ENCODE measurements around the gene NOP9. TPM values are rescaled to one million over a fixed set of nuclear protein-coding genes. Genes with fewer than 3 reads are reported as not detected.
A peak's percentile ranks its signal among the peaks of the same experiment; 100 is the strongest.

The NOP9 gene
- 10 to 100 TPM; 25.8 to 27.7 TPM for total RNA-seq

- CTCF ChIA-PET = interaction anchor here (0.9 to 7.7 kb wide), 14 partner anchors 10 to 207 kb away, joined by 3 to 213 read pairs (median 5); partner anchors contain the start of genes CIDEB, LTB4R, LTB4R2 and MDP1
- H3K4me3 Mint-ChIP-seq = peak within 1 kb of the TSS; percentile 84
- peak; percentile 94 for DNase-seq
- peaks cover 45% of the 10 kb centered on the region for H3K36me3 Mint-ChIP-seq (ENCODE audit: low read depth)
- H3K27ac Mint-ChIP-seq = peak within 1 kb of the TSS; percentile 84
- H3K9me3 Mint-ChIP-seq = no peaks in the 10 kb centered on the region
- POLR2A ChIA-PET = interaction anchor here (0.6 to 7.3 kb wide), 22 partner anchors 9 to 241 kb away, joined by 3 to 97 read pairs (median 5); partner anchors contain the start of genes CBLN3, CHMP4A, CIDEB and DCAF11
- no peaks in the 10 kb centered on the region for H3K27me3 Mint-ChIP-seq
- H3K4me1 Mint-ChIP-seq = peaks cover 60% of the 10 kb centered on the region
Observed at GRCh38 chr14:24299255-24300191, at the start of gene NOP9, which contains the start of gene DHRS1. TSS of gene NOP9 (plus strand) at chr14:24299850. CDS start at chr14:24299955, 105 bp downstream. TSS of gene DHRS1 (minus strand) at chr14:24299780. CDS start at chr14:24299106, 674 bp downstream.

- no peaks in the 10 kb centered on the region for H3K27me3 Mint-ChIP-seq
- peak overlapping the region; percentile 71 for H3K4me3 Mint-ChIP-seq
- ChIA-PET POLR2A (interaction anchor here (0.8 to 3.3 kb wide), 10 partner anchors 8 to 155 kb away, joined by 3 to 29 read pairs (median 4); partner anchors contain the start of genes CHMP4A, GMPR2, IRF9 and MDP1), CTCF (interaction anchor here (0.5 to 8.8 kb wide), 7 partner anchors 7 to 60 kb away, joined by 3 to 90 read pairs (median 5); partner anchors contain the start of genes DHRS1, LTB4R2, NOP9 and RABGGTA)
- peaks cover 13% of the 10 kb centered on the region for H3K36me3 Mint-ChIP-seq (ENCODE audit: low read depth)
- H3K4me1 Mint-ChIP-seq = peaks cover 45% of the 10 kb centered on the region
- no peak for DNase-seq
- H3K27ac Mint-ChIP-seq = peak overlapping the region; percentile 81
- H3K9me3 Mint-ChIP-seq = no peaks in the 10 kb centered on the region
Observed at GRCh38 chr14:24250354-24250753, 49.3 kb upstream of the NOP9 start.

DNA sequence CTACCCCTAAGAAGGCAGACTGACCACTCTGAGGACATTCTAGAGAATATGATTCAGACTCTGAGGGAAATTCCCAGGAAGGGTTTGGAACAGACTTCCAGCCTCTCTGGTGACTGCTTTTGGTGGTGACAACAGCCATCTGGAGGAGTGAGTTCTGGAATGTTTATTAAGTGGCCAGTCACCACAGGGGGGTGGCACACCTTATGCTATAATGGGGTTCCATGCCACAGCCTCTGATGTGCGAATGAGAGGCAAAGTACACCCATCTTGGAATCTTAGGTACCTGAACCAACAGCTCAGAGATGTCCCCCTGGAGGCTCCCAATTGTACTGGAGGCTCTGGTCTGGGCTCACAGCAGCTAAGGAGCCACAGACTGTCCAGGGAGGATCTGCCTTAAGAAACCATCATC lies 47.8 kb upstream of the NOP9 start:
- ChIA-PET POLR2A (interaction anchor here (0.9 to 3.3 kb wide), 9 partner anchors 10 to 178 kb away, joined by 3 to 29 read pairs (median 5); partner anchors contain the start of genes CBLN3, CHMP4A, GMPR2 and KHNYN), CTCF (interaction anchor here (1.1 to 8.8 kb wide), 9 partner anchors 9 to 60 kb away, joined by 3 to 90 read pairs (median 5); partner anchors contain the start of genes CIDEB, DHRS1, LTB4R2 and NOP9)
- Mint-ChIP-seq H3K27me3 (no peaks in the 10 kb centered on the region), H3K9me3 (no peaks in the 10 kb centered on the region), H3K4me1 (peaks cover 43% of the 10 kb centered on the region), H3K36me3 (ENCODE audit: low read depth) (peaks cover 17% of the 10 kb centered on the region), H3K4me3 (no peak overlapping the region), H3K27ac (no peak overlapping the region)
- DNase-seq = no peak

DNA sequence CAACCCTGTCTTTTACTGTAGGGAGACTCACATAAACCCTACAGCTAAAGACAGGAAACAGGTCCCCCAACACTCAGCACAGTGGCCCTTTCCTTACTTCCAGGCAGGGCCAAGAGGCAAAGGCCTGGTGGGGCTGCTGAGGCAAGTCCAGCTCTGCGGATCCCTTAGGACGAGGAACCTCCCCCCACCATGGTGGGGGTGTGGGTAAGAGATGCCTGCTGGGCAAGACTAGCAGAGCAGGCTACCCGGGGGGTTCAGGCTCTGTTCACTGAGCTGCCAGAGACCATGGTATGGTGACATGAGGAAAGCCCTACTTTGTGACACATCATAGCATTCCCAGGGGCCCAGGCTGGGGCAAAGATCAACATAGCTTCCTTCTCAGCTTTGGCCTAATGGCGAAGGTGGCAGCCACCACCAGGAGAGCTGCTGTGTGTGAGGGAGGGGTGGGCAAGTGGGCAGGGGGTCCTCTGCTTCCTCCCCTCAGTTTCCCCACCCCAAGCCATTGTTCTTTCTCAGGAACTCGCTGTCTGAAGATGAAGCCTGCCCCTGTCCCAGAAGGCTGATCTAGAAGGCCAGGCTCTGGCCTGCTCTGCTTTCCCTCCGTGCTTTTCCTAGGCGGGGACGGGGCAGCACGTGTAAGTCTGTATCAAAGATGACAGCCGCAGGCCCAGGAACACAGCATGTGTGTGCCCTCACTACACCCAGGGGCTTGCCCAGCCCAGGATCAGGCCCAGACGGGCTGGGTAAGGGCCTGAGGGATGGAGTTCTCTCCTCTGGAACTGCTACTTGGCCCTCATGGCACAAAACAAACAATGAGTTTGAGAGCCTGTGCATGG lies 47.1 kb upstream of the NOP9 start:
- H3K27me3 Mint-ChIP-seq = no peaks in the 10 kb centered on the region

GRCh38 chr14:24253936-24254335 lies 45.7 kb upstream of the NOP9 start:
- Mint-ChIP-seq H3K9me3 (no peaks in the 10 kb centered on the region), H3K4me3 (no peak overlapping the region)

More for the DNA sequence above, 47.1 kb upstream of the NOP9 start:
- H3K9me3 Mint-ChIP-seq = no peaks in the 10 kb centered on the region
- H3K27ac Mint-ChIP-seq = no peak overlapping the region
- peaks cover 39% of the 10 kb centered on the region for H3K4me1 Mint-ChIP-seq
- DNase-seq = no peak
- POLR2A ChIA-PET = interaction anchor here (0.9 to 3.0 kb wide), 8 partner anchors 9 to 177 kb away, joined by 3 to 29 read pairs (median 4); partner anchors contain the start of genes CBLN3, CHMP4A, GMPR2 and KHNYN
- no peak overlapping the region for H3K4me3 Mint-ChIP-seq
- H3K36me3 Mint-ChIP-seq (ENCODE audit: low read depth) = peaks cover 19% of the 10 kb centered on the region
- CTCF ChIA-PET = interaction anchor here (1.1 to 8.8 kb wide), 7 partner anchors 10 to 60 kb away, joined by 3 to 90 read pairs (median 4); partner anchors contain the start of genes CIDEB, DHRS1, NOP9 and RABGGTA

DNA sequence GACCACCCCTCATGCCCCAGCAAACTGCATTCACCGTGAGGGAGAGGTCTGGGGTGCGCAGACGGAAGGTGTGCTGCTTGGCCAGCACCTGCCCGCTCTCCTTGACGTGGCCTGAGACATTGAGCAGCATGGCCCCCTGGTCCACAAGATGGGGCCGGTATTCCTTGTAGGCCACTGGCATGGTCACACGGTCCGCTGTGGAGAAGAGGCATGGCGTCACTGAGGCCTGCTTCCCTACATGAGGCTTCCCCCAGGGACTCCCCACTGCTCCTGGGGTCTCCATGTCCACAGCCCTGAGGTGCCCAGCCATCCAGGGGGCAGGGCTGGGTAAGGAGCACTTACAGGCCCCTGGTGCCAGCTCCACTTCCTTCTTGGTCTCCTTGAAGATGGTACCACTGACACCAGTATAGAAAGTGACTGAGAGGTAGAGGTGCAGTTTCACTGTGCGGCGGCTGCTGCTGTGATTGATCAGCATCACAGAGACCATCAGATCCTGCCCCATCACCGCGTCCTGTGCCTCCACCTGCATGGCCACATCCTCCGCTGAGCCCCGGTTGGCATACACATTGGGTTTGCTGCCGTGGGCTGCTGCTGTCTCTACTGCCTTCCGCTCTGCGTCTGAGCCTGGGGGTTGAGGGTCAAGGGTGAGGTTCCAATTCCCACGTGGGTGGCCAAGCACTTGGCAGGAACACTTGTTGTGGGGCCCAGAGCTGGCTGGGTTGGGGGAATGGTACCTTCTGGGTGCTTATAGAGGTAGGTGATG lies 44.8 kb upstream of the NOP9 start:
- no peaks in the 10 kb centered on the region for H3K27me3 Mint-ChIP-seq
- ChIA-PET POLR2A (interaction anchor here (1.1 to 1.5 kb wide), 2 partner anchors 12 to 33 kb away, joined by 3 to 4 read pairs; partner anchors contain the start of gene TINF2), CTCF (interaction anchor here (1.0 to 1.1 kb wide), 2 partner anchors 12 to 94 kb away, joined by 3 read pairs; partner anchors contain the start of gene IRF9)

More at GRCh38 chr14:24253936-24254335, 45.7 kb upstream of the NOP9 start:
- DNase-seq = no peak
- peaks cover 25% of the 10 kb centered on the region for H3K4me1 Mint-ChIP-seq
- H3K27ac Mint-ChIP-seq = no peak overlapping the region
- H3K27me3 Mint-ChIP-seq = no peaks in the 10 kb centered on the region
- peaks cover 16% of the 10 kb centered on the region for H3K36me3 Mint-ChIP-seq (ENCODE audit: low read depth)
- POLR2A ChIA-PET = interaction anchor here (1.5 kb wide), 1 partner anchor 34 kb away, joined by 4 read pairs; no protein-coding TSS in a partner anchor
- CTCF ChIA-PET = no interaction called here

GRCh38 chr14:24255438-24255837 lies 44.2 kb upstream of the NOP9 start:
- POLR2A ChIA-PET = interaction anchor here (1.1 kb wide), 1 partner anchor 13 kb away, joined by 3 read pairs; the partner anchor contains the start of gene TINF2
- CTCF ChIA-PET = interaction anchor here (1.0 to 1.1 kb wide), 2 partner anchors 12 to 94 kb away, joined by 3 read pairs; partner anchors contain the start of gene IRF9

More for the DNA sequence above, 44.8 kb upstream of the NOP9 start:
- H3K4me3 Mint-ChIP-seq = no peak overlapping the region
- peaks cover 14% of the 10 kb centered on the region for H3K36me3 Mint-ChIP-seq (ENCODE audit: low read depth)
- no peak overlapping the region for H3K27ac Mint-ChIP-seq
- H3K4me1 Mint-ChIP-seq = peaks cover 18% of the 10 kb centered on the region
- no peaks in the 10 kb centered on the region for H3K9me3 Mint-ChIP-seq
- DNase-seq = no peak

DNA sequence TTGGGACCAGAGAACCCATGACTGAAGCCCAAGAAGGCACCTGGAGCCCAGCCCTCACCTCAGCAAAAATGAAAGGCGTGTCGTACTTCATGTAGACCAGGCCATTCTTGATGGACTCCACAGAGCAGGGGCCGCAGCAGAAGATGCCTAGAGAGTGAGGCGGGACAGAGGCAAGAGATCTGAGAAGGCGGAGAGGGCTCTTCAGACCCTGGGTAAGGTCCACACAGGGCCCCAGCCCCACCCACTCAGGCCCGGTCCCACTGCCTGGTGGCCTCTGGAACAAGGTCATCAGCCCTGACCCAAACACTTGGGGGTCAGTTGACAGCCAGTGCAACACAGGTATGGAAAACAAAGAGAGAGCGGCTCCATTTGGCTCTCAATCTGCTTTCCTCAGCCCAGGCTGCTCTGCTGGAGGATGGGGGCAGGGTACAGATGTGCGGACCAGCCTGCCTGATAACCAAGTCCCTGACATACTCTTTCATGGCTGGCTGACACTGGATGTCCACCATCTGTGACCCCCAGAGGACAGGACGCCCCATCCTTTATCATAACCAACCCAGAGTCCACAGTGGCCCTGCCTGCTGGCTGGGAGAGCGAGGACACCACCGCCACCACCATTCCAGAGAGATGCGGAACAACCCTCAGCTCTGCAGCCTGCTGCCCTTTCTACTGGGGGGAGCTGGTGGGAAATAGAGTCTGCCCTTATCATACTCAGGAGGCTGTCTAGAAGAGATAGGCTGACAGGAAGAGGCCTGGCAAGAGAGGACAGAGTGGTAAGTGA lies 43.5 kb upstream of the NOP9 start:
- ChIA-PET POLR2A (interaction anchor here (1.1 to 1.6 kb wide), 2 partner anchors 13 to 14 kb away, joined by 3 to 6 read pairs; partner anchors contain the start of gene TINF2), CTCF (interaction anchor here (1.0 to 2.4 kb wide), 4 partner anchors 9 to 95 kb away, joined by 3 to 8 read pairs (median 4); partner anchors contain the start of genes IRF9 and RABGGTA)
- no peak overlapping the region for H3K4me3 Mint-ChIP-seq
- no peaks in the 10 kb centered on the region for H3K9me3 Mint-ChIP-seq
- H3K27ac Mint-ChIP-seq = no peak overlapping the region
- H3K27me3 Mint-ChIP-seq = no peaks in the 10 kb centered on the region
- DNase-seq = no peak
- H3K36me3 Mint-ChIP-seq (ENCODE audit: low read depth) = peaks cover 9% of the 10 kb centered on the region
- H3K4me1 Mint-ChIP-seq = peaks cover 5% of the 10 kb centered on the region

More at GRCh38 chr14:24255438-24255837, 44.2 kb upstream of the NOP9 start:
- no peaks in the 10 kb centered on the region for H3K27me3 Mint-ChIP-seq
- H3K4me3 Mint-ChIP-seq = no peak overlapping the region
- H3K27ac Mint-ChIP-seq = no peak overlapping the region
- DNase-seq = no peak
- H3K36me3 Mint-ChIP-seq (ENCODE audit: low read depth) = peaks cover 9% of the 10 kb centered on the region
- H3K4me1 Mint-ChIP-seq = peaks cover 11% of the 10 kb centered on the region
- no peaks in the 10 kb centered on the region for H3K9me3 Mint-ChIP-seq

DNA sequence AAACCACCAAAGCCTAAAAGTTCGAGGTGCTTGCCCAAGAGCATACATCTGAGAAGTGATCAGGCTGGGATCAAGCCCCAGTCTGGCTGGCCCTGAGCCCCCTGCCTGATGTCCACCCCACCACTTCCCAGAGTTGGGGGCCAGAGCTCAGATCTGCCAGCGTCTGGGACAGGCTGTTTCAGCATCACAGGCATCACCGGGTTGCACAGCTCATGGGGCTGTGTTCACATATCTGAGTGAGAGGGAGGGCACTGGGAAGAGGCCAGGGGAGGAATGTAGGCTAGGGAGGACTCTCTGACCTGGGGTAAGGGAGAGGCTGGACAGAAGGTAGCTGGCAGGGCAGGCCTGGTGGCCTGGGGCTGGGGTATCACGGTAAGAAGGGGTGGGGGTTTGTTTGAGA lies 42.7 kb upstream of the NOP9 start:
- Mint-ChIP-seq H3K4me1 (no peaks in the 10 kb centered on the region), H3K9me3 (no peaks in the 10 kb centered on the region), H3K36me3 (ENCODE audit: low read depth) (peaks cover 9% of the 10 kb centered on the region), H3K27ac (no peak overlapping the region), H3K4me3 (no peak overlapping the region), H3K27me3 (no peaks in the 10 kb centered on the region)
- no peak for DNase-seq
- ChIA-PET POLR2A (interaction anchor here (1.3 to 2.0 kb wide), 3 partner anchors 10 to 15 kb away, joined by 3 to 7 read pairs (median 6); partner anchors contain the start of genes RABGGTA and TINF2), CTCF (interaction anchor here (1.2 to 2.4 kb wide), 5 partner anchors 10 to 42 kb away, joined by 3 to 8 read pairs (median 4); partner anchors contain the start of genes RABGGTA and TINF2)

- Mint-ChIP-seq H3K27ac (no peak overlapping the region), H3K27me3 (no peaks in the 10 kb centered on the region), H3K9me3 (no peaks in the 10 kb centered on the region), H3K4me1 (no peaks in the 10 kb centered on the region), H3K36me3 (ENCODE audit: low read depth) (peaks cover 9% of the 10 kb centered on the region), H3K4me3 (no peak overlapping the region)
- ChIA-PET CTCF (interaction anchor here (1.2 to 2.4 kb wide), 4 partner anchors 11 to 40 kb away, joined by 3 to 8 read pairs (median 4); partner anchors contain the start of genes RABGGTA and TINF2), POLR2A (interaction anchor here (1.3 to 2.0 kb wide), 3 partner anchors 11 to 46 kb away, joined by 3 to 7 read pairs (median 3); partner anchors contain the start of gene RABGGTA)
- DNase-seq = no peak
Observed at GRCh38 chr14:24258119-24258518, 41.5 kb upstream of the NOP9 start.
